HG02981 (cell line): ENCODE measurements around the gene STX12.

Experiments used
- ATAC-seq: cut with Tn5 transposase; IDR thresholded peaks from one replicate; pipeline ENCODE4 v1.9.1; 2021; ENCODE audit warnings: mild to moderate bottlenecking, moderate library complexity; ENCODE audit not compliant: unreplicated experiment

Gene STX12

DNA sequence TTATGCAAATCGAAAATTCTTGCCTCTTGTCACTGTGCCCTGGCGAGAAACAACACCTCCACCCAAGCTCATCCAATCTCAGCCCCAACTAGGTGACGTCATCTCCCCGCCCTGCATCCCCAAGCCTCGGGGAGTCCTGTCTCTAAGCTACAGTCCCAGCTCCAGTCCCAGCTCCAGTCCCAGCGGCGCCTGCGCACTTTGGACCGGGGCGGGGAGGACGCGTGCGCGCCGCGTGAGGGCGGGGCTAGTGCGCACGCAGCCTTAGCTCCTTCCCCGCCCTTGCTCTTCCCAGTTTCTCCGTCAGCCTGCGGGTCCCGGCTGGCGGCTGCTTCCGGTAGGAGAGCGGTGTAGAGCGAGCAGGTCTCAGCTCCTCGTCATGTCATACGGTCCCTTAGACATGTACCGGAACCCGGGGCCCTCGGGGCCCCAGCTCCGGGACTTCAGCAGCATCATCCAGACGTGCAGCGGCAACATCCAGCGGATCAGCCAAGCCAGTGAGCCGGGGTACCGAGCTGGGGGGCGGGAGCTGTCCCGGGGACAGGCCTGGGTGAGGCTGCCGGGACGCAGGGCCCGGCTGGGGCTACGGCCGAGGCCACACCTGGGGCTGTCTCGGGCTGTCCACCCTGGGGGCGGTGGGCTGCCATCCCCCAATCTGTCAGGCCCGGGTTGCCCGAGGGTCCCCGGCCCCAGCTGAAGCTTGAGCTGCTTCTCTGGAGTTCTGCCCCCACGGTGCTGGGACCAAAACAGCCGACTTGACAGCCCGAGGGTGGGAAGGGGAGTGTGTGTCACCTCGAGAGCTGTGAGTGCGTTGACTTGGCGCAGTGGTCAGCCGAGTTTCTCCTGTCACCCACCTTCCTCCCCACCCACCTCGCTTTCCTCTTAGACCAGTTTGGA lies at the start of gene STX12:
TSS of gene STX12 (plus strand) at position 288 of the 894 bp plus-strand sequence. CDS start at position 377, 89 bp downstream.
- ATAC-seq: peak; percentile 95

DNA sequence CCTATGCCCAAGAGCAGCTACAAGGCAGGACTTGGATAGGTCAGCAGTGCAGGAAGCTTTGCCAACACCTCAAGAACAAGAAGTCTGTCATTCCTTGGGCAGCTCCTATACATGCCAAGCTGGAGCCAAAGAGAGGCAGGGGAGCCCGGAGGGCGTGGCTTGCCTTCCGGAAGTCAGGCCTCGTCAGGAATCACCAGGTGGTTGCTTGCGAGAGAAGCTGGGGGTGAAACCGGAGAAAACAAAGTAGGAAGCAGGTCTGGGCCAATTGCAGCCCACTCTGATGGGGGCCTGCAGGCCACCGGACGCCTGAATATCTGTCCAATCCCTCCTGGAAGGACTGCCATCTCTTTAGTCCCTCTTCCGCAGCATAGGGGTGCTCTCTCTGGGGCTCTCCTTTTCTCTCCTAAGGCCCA lies 48.1 kb upstream of the STX12 start:
- ATAC-seq: no peak

GRCh38 chr1:27725374-27726172 lies 47.4 kb upstream of the STX12 start, which contains the start of gene FAM76A:
Gene FAM76A (plus strand): TSS chr1:27725961. CDS start chr1:27726081, 120 bp downstream.
- peak; percentile 94 for ATAC-seq

- ATAC-seq: peak; percentile 14
Measured at GRCh38 chr1:27726173-27727044, 46.6 kb upstream of the STX12 start.

DNA sequence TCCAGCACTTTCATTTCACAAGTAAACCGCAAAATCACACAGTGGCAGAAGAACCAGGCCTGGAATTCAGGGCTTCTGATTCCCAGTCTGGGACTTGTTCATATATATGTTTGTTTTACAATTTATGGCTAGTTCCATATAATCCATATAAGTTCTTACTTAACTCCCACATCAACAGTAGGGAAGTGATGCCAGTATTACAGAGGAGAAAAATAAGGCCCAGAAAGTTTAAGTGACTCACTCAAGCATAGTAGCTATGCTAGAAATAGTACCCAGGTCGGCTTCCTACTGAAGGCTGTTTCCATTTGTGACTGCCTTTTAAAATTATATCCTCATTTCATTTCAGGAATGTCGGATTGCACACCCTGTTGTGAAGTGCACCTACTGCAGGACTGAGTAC lies 45.9 kb upstream of the STX12 start:
- no peak for ATAC-seq

DNA sequence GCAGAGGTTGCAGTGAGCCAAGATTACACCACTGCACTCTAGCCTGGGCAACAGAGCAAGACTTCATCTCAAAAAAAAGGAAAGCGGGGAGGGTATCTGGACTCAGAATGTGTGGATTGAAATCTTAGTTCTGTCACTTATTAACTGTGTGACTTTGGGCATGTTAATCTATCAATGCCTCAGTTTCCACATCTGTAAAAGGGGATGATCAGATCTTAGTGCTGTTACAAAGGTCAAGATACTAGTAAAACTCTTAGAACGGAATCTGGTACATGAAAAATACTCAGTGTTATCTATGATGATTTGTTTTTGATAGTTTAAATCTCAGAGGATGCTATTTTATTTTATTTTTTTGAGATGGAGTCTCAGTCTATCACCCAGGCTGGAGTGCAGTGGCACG lies 36.8 kb upstream of the STX12 start:
- ATAC-seq: no peak

GRCh38 chr1:27741121-27741520 lies 31.9 kb upstream of the STX12 start:
- no peak for ATAC-seq

GRCh38 chr1:27744556-27744955 lies 28.5 kb upstream of the STX12 start:
- ATAC-seq: no peak

DNA sequence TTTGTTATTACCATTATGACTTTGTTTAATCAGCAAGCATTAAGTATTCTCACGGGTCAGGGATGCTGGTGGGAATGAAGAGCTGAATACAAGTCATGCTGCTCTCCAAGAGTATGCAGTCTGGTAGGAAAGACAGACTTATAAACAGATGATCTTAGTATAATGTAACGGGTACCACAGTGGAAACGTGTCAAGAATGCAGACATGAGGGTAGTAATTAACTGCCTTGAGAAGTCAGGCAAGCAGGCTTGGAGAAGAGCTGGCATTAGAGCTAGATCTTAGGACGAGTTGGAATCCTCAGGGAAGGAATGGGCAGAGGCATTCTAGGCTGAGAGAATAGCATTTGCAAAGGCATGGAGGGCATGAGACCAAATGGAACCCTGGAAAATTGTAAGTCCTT lies 27.6 kb upstream of the STX12 start:
- no peak for ATAC-seq

DNA sequence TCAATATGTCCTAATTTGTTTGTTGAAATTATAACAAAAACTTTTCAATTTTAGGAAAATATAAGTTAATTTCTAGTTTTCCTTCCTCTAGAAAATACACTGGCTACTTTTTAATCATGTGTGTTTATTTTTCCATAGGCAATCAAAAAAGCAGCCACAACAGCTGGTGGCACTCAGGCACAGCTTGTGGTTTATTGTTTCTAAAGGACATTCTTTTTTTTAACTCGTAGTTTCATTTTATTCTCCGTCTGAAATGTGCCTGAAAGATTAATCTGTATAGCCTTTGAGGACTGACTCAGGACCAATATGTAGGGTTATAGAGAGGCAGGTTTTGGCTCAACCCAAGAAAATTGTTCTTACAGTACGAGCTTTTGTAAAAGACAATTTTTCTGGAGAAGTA lies 20.7 kb upstream of the STX12 start:
- no peak for ATAC-seq

GRCh38 chr1:27755286-27755685 lies 17.7 kb upstream of the STX12 start:
- no peak for ATAC-seq

DNA sequence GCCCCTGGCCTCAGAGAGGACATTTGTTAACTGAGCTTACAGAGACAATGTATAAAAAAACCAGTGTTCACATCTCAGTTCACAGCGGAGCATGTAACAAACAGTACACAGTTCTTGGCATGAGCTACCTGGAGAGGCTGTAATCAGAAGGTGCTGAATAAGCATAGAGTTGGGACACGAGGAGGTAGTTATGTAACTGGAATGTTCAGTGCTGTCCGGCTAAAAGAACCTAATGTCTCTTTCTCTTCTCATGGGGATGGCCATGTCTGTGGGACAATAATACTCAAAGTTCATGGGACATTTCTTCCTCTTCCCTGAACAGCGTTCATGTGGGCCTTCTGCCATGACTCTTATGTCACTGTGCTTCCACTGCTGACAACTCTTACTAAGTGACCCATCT lies 17.2 kb upstream of the STX12 start:
- ATAC-seq: no peak

- no peak for ATAC-seq
Measured at GRCh38 chr1:27759236-27759635, 13.8 kb upstream of the STX12 start.

DNA sequence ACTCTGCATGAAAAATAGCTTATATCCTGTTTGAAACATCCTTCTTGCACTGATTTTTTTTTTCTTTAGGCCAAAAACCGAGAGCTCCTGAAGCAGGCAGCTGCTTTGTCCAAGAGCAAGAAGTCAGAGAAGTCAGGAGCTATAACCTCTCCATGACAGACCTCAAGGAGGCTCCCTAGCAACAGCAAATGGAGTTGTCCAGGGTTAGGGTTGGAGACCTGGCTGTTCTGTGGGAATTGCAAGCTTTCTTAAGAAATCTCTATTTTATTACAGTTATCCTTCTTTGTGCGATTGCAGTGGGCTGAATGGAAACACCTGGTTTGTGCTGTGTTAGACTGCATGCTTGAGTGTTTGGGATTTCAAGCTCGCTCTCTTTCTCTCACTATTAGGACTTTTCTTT lies 12.6 kb upstream of the STX12 start:
- no peak for ATAC-seq

GRCh38 chr1:27762033-27762432 lies 11.0 kb upstream of the STX12 start:
- ATAC-seq: no peak

GRCh38 chr1:27763358-27763757 lies 9.7 kb upstream of the STX12 start:
- ATAC-seq: no peak

- no peak for ATAC-seq
Measured at GRCh38 chr1:27770293-27770830, 2.7 kb upstream of the STX12 start.

GRCh38 chr1:27772036-27772931 lies 735 bp upstream of the STX12 start:
- no peak for ATAC-seq

DNA sequence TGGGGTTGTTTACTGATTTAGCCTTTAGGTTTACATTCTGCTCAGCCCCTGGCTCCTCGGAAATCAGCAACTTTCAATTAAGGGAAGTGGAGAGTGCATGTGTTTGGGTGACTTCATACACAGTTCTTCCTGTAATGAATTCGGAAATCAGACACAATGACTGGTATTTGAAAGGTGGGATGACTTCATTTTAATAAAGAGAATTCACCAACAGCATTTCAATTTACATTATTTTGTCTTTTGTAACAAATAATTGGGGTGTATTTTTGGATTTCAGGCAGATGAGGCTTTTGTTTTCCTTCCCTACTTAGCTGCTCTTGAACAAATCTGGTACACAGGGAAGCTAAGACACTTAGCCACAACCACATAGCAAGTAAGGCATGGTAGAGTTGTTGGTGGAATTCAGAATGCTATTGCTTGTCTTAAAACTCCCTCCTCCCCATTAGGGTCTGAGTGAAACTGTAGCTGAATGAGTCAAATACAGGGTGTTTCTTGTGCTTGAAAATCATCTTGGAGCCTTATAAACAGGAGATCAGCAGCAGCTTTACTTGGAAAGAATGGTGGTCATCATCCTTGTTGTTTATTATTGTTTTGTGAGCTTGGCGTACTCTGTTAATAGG lies 917 bp downstream of the STX12 start:
- ATAC-seq: no peak
